BE2C (cell line): ENCODE results near the gene SPECC1L.

Source experiments
- DNase-seq: peaks from one replicate; pipeline ENCODE4 v3.0.0-alpha.2; 2020
- H3K27me3 ChIP-seq: fragments of 250-450 bp; sonication (Bioruptor Pico); 2 replicates; pipeline ENCODE4 v1.5.1; 2020; ENCODE audit warnings: mild to moderate bottlenecking
- H3K36me3 ChIP-seq: fragments of 250-450 bp; sonication (Bioruptor Pico); 2 replicates; pipeline ENCODE4 v1.5.1; 2020; ENCODE audit warnings: mild to moderate bottlenecking
- H3K4me1 ChIP-seq: fragments of 250-450 bp; sonication (Bioruptor Pico); 2 replicates; pipeline ENCODE4 v1.5.1; 2020
- H3K4me3 ChIP-seq: 2 replicates; pipeline ENCODE4 v1.5.1; 2011; ENCODE audit warnings: low read depth, low read length
- H3K9me3 ChIP-seq: fragments of 250-450 bp; sonication (Bioruptor Pico); 2 replicates; pipeline ENCODE4 v1.5.1; 2020
- CTCF ChIP-seq: IDR thresholded peaks from 2 replicates; pipeline ENCODE4 v1.5.1; 2012; ENCODE audit warnings: mild to moderate bottlenecking, low read depth, low read length

The SPECC1L gene

GRCh38 chr22:24231706-24232105, 38.9 kb upstream of the SPECC1L start:
- H3K4me1 ChIP-seq, result no peaks in the 10 kb centered on the region
- no peaks in the 10 kb centered on the region; the same call in 1 of the 2 replicates for H3K9me3 ChIP-seq
- TF ChIP-seq CTCF, result no peak
- no peak for DNase-seq
- no peak overlapping the region for H3K4me3 ChIP-seq
- H3K27me3 ChIP-seq, result no peaks in the 10 kb centered on the region
- no peaks in the 10 kb centered on the region for H3K36me3 ChIP-seq

- H3K4me1 ChIP-seq, result no peaks in the 10 kb centered on the region
- no peaks in the 10 kb centered on the region for H3K36me3 ChIP-seq
- H3K9me3 ChIP-seq, result no peaks in the 10 kb centered on the region; the same call in 1 of the 2 replicates
- no peak overlapping the region for H3K4me3 ChIP-seq
- H3K27me3 ChIP-seq, result no peaks in the 10 kb centered on the region
- TF ChIP-seq CTCF, result no peak
- no peak for DNase-seq
Observed at GRCh38 chr22:24232124-24232523, 38.5 kb upstream of the SPECC1L start.

- Histone ChIP-seq H3K4me3 (no peak overlapping the region), H3K9me3 (no peaks in the 10 kb centered on the region), H3K36me3 (no peaks in the 10 kb centered on the region), H3K4me1 (no peaks in the 10 kb centered on the region), H3K27me3 (no peaks in the 10 kb centered on the region)
- DNase-seq, result no peak
- no peak for TF ChIP-seq CTCF
Observed at GRCh38 chr22:24232725-24233124, 37.9 kb upstream of the SPECC1L start.

- no peak for TF ChIP-seq CTCF
- no peaks in the 10 kb centered on the region for H3K36me3 ChIP-seq
- no peak overlapping the region for H3K4me3 ChIP-seq
- H3K27me3 ChIP-seq, result no peaks in the 10 kb centered on the region
- H3K4me1 ChIP-seq, result no peaks in the 10 kb centered on the region
- H3K9me3 ChIP-seq, result no peaks in the 10 kb centered on the region
- no peak for DNase-seq
Observed at GRCh38 chr22:24233235-24233634, 37.4 kb upstream of the SPECC1L start.

- H3K27me3 ChIP-seq, result no peaks in the 10 kb centered on the region
- H3K4me3 ChIP-seq, result no peak overlapping the region
- no peak for TF ChIP-seq CTCF
- no peaks in the 10 kb centered on the region for H3K9me3 ChIP-seq
- H3K36me3 ChIP-seq, result no peaks in the 10 kb centered on the region
- no peak for DNase-seq
- no peaks in the 10 kb centered on the region for H3K4me1 ChIP-seq
Observed at GRCh38 chr22:24233816-24234215, 36.8 kb upstream of the SPECC1L start.

- Histone ChIP-seq H3K9me3 (no peaks in the 10 kb centered on the region), H3K4me3 (no peak overlapping the region), H3K4me1 (no peaks in the 10 kb centered on the region), H3K36me3 (no peaks in the 10 kb centered on the region), H3K27me3 (no peaks in the 10 kb centered on the region)
- no peak for TF ChIP-seq CTCF
- DNase-seq, result no peak
Observed at GRCh38 chr22:24235315-24235714, 35.3 kb upstream of the SPECC1L start.
